Brain pericyte (primary cell): ENCODE data around the gene OTUD4.

Experiments used
- DNase-seq: peaks from one replicate; pipeline ENCODE4 v3.0.0-alpha.2; 2012; ENCODE audit warnings: low read depth, low spot score

Gene OTUD4

GRCh38 chr4:145108128-145108527 is 72.3 kb downstream of the OTUD4 start:
- no peak for DNase-seq

- no peak for DNase-seq
These were observed 73.3 kb downstream of the OTUD4 start for GRCh38 chr4:145107126-145107525.

- no peak for DNase-seq
These were observed 76.9 kb downstream of the OTUD4 start for GRCh38 chr4:145103496-145103895.

GRCh38 chr4:145102619-145103018 is 77.8 kb downstream of the OTUD4 start:
- DNase-seq = no peak

DNA sequence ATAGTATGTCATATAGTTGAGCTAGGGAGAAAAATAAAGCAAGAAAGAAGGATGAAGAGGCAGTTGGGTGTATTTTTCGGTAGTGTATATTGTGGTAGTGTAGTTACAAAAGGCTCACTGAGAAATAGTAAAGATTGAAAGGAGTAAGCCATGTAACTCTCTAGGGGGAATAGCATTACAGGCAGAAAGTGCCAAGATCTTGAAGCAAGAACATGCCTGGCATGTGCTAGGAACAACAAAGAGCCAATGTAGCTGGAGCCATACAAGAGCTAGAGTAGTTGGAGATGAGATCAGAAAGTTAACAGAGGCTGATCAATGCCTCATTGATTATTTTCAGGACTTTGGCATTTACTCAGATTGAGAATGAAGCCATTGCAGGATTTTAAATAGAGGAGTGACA is 79.3 kb downstream of the OTUD4 start:
- DNase-seq = no peak

- no peak for DNase-seq
These were observed 80.7 kb downstream of the OTUD4 start for GRCh38 chr4:145099653-145100052.

DNA sequence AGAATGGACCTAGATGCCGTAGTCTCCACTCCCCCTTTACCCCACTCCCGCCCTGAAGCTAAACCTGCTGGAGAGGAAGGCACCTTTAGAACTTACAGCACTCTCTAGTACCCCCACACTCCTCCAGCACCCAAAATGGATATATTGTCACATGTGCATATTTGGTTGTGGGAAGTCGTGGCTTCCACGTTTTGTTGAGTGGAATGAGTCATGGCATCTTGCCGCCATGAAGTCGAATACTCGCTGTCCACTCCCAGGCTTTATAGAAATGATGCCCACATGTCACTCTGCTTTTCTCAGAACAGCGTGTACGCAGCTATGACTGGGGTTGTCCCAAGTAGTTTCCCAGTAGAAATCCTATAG is 81.7 kb downstream of the OTUD4 start:
- peak; percentile 10 for DNase-seq

GRCh38 chr4:145097821-145098674 is 82.3 kb downstream of the OTUD4 start, which contains the start of the genes ABCE1 and ANAPC10:
Gene ABCE1 (plus strand): TSS chr4:145098311. CDS start chr4:145104413, 6,102 bp downstream.
Gene ANAPC10 (minus strand): TSS chr4:145098196. CDS start chr4:145096099, 2,097 bp downstream.
- DNase-seq = peak; percentile 92

- peak; percentile 8 for DNase-seq
These were observed 83.0 kb downstream of the OTUD4 start for GRCh38 chr4:145097331-145097820.

DNA sequence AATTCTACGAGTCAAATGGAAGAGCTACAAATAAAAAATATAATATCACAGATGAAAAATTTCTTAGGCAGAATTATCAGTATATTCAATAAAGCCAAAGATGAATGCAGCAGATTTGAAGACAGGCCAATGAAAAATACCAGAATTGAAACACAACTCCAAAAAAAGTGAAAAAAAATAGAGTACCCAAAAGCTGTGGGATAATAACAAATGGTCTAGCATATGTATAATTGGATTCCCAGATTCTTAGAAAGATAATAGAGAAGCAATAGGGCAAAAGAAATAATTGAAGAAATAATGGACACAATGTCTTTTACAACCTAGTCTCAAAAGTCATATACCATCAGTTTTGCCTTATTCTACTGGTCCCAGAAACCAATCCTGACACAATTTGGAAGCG is 86.8 kb downstream of the OTUD4 start:
- no peak for DNase-seq

- no peak for DNase-seq
These were observed 90.0 kb downstream of the OTUD4 start for GRCh38 chr4:145090380-145090779.

DNA sequence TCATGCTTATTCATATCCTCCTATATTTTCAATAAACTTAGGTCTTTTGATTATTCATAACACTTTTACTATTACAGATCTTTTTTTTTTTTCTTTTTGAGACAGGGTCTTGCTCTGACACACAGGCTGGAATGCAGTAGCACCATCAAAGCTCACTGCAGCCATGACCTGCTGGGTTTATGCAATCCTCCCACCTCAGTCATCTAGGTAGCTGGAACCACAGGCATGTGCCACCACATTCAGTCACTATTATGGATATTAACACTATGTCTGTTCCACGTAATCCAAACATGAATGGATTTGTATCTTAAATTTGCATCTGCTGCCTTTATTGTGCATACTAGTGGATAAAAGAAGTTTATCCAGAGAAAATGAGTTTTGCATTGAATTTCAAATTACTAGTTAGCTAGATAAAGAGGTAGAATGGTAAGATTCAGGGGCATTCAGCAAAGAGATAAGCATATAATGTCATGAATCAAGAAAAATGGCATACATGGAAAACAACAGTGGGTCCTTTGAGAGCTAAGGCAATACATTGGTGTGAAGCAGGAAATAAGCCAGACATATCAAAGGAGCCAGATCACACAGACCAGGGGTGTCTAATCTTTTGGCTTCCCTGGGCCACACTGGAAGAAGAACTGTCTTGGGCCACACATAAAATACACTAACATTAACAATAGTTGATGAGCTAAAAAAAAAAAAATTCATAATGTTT is 96.3 kb downstream of the OTUD4 start:
- no peak for DNase-seq
